ENCODE measurements around the gene AIRE. TPM values are rescaled to one million over a fixed set of nuclear protein-coding genes. Genes with fewer than 3 reads are reported as not detected.

The AIRE gene
- polyA plus RNA-seq, 1 experiment = 0.10 TPM

- H3K36me3 ChIP-seq (ENCODE audit: control insufficient read depth, insufficient read depth, low read length) = no peaks in the 10 kb centered on the region
- H3K4me3 ChIP-seq (ENCODE audit: low read depth, low read length) = no peak overlapping the region
- ChIA-PET POLR2A (no interaction called here), CTCF (no interaction called here)
- DNase-seq (ENCODE audit: low read depth) = no peak
- TF ChIP-seq CTCF (IDR thresholded peaks at IDR 0.05; ENCODE audit: insufficient read depth, low read depth, low read length) = no peak
- H3K27me3 ChIP-seq (ENCODE audit: control insufficient read depth, insufficient read depth, low read length) = no peaks in the 10 kb centered on the region; the same call in 1 of the 2 replicates
These were observed 7.1 kb downstream of the AIRE start for GRCh38 chr21:44292812-44293195.

DNA sequence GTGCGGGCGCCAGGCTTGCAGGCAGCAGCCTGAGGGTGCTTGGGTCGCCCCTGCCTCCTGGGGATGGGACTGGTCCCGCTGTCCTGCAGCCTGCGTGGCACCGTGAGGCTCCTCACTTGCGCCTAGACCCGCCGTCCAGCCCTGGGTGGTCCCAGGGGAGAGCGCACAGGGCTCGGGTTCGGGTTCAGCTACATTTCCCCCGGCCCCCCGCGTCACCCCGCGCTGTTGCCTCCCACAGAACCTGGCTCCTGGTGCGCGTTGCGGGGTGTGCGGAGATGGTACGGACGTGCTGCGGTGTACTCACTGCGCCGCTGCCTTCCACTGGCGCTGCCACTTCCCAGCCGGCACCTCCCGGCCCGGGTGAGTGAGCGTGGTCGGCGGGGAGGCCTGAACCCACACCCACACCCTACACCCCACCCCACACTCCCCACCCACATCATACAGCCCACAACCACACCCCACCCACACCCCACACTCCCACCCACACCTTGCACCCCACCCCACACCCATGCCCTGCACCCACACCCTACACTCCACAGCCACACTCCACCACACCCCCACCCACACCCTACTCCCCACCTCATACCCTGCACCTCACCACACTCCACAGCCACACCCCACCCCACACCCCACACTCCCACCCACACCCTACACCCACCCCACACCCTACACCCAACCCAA, 8.0 kb downstream of the AIRE start:
- POLR2A ChIA-PET = no interaction called here
- CTCF ChIA-PET = no interaction called here
- no peak for DNase-seq (ENCODE audit: low read depth)
- Histone ChIP-seq H3K27me3 (ENCODE audit: control insufficient read depth, insufficient read depth, low read length) (no peaks in the 10 kb centered on the region), H3K4me3 (ENCODE audit: low read depth, low read length) (no peak overlapping the region), H3K36me3 (ENCODE audit: control insufficient read depth, insufficient read depth, low read length) (no peaks in the 10 kb centered on the region)
- TF ChIP-seq CTCF (IDR thresholded peaks at IDR 0.05; ENCODE audit: insufficient read depth, low read depth, low read length) = no peak

DNA sequence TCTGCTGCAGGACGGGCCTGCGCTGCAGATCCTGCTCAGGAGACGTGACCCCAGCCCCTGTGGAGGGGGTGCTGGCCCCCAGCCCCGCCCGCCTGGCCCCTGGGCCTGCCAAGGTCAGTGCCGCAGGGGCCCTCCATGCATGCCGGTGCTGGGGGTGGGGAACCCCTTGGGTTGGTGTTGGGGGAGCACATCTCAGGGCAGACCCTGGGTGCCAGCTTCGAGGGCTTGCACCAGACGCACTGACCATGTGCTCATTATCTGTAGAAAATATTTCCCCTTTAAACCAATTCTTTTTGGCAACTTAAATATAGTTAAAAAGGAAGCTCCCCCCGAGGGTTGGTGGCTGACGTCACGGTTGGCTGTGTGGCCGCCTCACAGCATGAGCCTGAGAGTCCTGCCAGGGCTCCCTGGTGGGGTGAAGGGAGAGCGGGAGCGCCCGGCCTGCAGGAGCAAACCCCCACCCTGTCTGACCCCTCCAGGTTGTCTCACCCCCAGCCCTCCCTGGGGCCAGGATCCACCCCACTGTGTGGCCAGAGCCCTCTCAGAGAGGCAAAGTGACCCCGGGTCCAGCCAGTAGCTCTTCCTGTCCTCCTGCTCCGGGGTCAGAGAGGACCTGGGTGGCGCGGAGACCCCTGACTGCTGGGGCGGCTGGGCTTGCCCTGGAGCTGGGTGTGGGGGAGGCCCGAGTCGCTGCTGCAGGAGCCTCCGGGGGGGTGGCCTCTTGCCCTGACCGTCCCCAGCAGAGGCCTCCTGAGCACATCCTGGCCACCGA, 8.9 kb downstream of the AIRE start:
- no peaks in the 10 kb centered on the region for H3K27me3 ChIP-seq (ENCODE audit: control insufficient read depth, insufficient read depth, low read length)
- TF ChIP-seq CTCF (IDR thresholded peaks at IDR 0.05; ENCODE audit: insufficient read depth, low read depth, low read length) = no peak
- no peak overlapping the region for H3K4me3 ChIP-seq (ENCODE audit: low read depth, low read length)
- H3K36me3 ChIP-seq (ENCODE audit: control insufficient read depth, insufficient read depth, low read length) = no peaks in the 10 kb centered on the region
- POLR2A ChIA-PET = no interaction called here
- no peak for DNase-seq (ENCODE audit: low read depth)
- CTCF ChIA-PET = interaction anchor here (1.2 kb wide), 1 partner anchor 45 kb away, joined by 3 read pairs; the partner anchor contains the start of gene CFAP410

GRCh38 chr21:44295163-44295573, 9.5 kb downstream of the AIRE start:
- POLR2A ChIA-PET = no interaction called here
- H3K27me3 ChIP-seq (ENCODE audit: control insufficient read depth, insufficient read depth, low read length) = no peaks in the 10 kb centered on the region
- DNase-seq (ENCODE audit: low read depth) = no peak
- no peak overlapping the region for H3K4me3 ChIP-seq (ENCODE audit: low read depth, low read length)
- no peak for TF ChIP-seq CTCF (IDR thresholded peaks at IDR 0.05; ENCODE audit: insufficient read depth, low read depth, low read length)
- CTCF ChIA-PET = interaction anchor here (0.6 to 1.2 kb wide), 3 partner anchors 9 to 1263 kb away, joined by 3 to 4 read pairs (median 3); partner anchors contain the start of gene CFAP410
- no peaks in the 10 kb centered on the region for H3K36me3 ChIP-seq (ENCODE audit: control insufficient read depth, insufficient read depth, low read length)

GRCh38 chr21:44295646-44296045, 10.0 kb downstream of the AIRE start:
- POLR2A ChIA-PET = no interaction called here
- no peak for DNase-seq (ENCODE audit: low read depth)
- no peaks in the 10 kb centered on the region for H3K36me3 ChIP-seq (ENCODE audit: control insufficient read depth, insufficient read depth, low read length)
- CTCF ChIA-PET = interaction anchor here (0.6 to 1.2 kb wide), 3 partner anchors 8 to 1264 kb away, joined by 3 to 4 read pairs (median 3); partner anchors contain the start of gene CFAP410
- H3K27me3 ChIP-seq (ENCODE audit: control insufficient read depth, insufficient read depth, low read length) = no peaks in the 10 kb centered on the region
- TF ChIP-seq CTCF (IDR thresholded peaks at IDR 0.05; ENCODE audit: insufficient read depth, low read depth, low read length) = no peak
- no peak overlapping the region for H3K4me3 ChIP-seq (ENCODE audit: low read depth, low read length)
